Testis (tissue), 3 donors: Measurements from ENCODE around the gene RER1. TPM values are rescaled to one million over a fixed set of nuclear protein-coding genes. Genes with fewer than 3 reads are reported as not detected.

Experiments
- DNase-seq: peaks from one replicate; pipeline ENCODE4 v3.0.0-alpha.2; 2019
- H3K27ac ChIP-seq, 2 donors: fragments of 200-600 bp; sonication (generic); one replicate each; pipeline ENCODE4 v1.5.1; 2019
- H3K27me3 ChIP-seq: fragments of 200-600 bp; sonication (generic); one replicate; pipeline ENCODE4 v1.5.1; 2019
- H3K36me3 ChIP-seq: fragments of 200-600 bp; sonication (generic); one replicate; pipeline ENCODE4 v1.5.1; 2017; ENCODE audit warnings: low read depth; ENCODE audit errors: missing control alignments
- H3K4me1 ChIP-seq: fragments of 200-600 bp; sonication (generic); one replicate; pipeline ENCODE4 v1.5.1; 2019
- H3K4me3 ChIP-seq, 2 donors: fragments of 200-600 bp; sonication (generic); one replicate each; pipeline ENCODE4 v1.5.1; 2017 to 2019
- H3K9me3 ChIP-seq: fragments of 200-600 bp; sonication (generic); one replicate; pipeline ENCODE4 v1.5.1; 2017
- POLR2A ChIP-seq: fragments of 450-650 bp; IDR thresholded peaks from one replicate; pipeline ENCODE4 v1.6.1; 2017; ENCODE audit warnings: antibody characterized with exemption, mild to moderate bottlenecking, moderate library complexity
- WGBS, 2 donors: methylation state at CpG; one replicate each; pipeline ENCODE4 v1.1.5; 2018; 5-methylcytosine and 5-hydroxymethylcytosine counted together
- intact Hi-C: fragments of 100-400 bp; cut with DNase I; formaldehyde crosslinking; loops from one replicate; pipeline ENCODE4 v1.15.1; 2023; ENCODE audit warnings: low total_unique reads
- polyA plus RNA-seq: library from polyadenylated mRNA; stranded (reverse); fragments of 350-450 nt; fragmentation: Illumina TruSeq; extraction: RNeasy Lipid Tissue Mini Kit (QIAGEN cat#74804); gene quantifications from one replicate; pipeline ENCODE4 v1.2.3, GENCODE V29; 2014; ENCODE audit warnings: low read depth, low replicate concordance; ENCODE audit not compliant: insufficient read depth
- total RNA-seq, 2 donors: library from RNA; depleted of rRNA; stranded (reverse); fragments of >200 nt; gene quantifications; one replicate each; pipeline ENCODE4 v1.2.3, GENCODE V29; 2016
- TF ChIP-seq, protein P1 (sequence below), 3 experiments: fragments of 450-650 bp in 2 of 3; fragments of 200-600 bp in 1 of 3; sonication (generic) in 1 of 3; IDR thresholded peaks; one replicate each; pipeline ENCODE4 v1.5.1; 2016 to 2019; ENCODE audit warnings: antibody characterized with exemption in 3 of 3, mild to moderate bottlenecking in 2 of 3, moderate library complexity in 1 of 3

The RER1 gene
- total and polyA plus RNA-seq, 3 donors from 2014 or later: 89.9 to 262 (median 104) TPM

DNA sequence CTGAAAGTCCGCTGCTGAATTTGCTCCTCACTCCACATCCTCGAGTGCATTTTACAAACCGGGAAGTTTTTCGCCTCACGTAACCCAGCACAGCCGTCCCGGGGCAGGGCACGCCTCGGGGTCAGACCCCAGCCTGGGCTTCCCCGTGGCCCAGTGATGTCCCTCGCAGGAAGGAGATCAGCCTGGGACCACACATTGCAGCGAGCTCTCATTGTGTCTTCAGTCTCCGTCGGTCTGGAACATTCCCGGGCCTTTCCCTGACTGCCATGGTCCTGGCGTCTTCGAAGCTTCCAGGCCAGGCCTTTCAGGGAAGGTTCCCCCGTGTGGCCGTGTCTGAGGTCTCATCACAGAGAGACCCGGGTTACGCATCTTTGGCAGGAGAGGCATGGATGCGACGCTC, 43.7 kb upstream of the RER1 start:
- no peak overlapping the region for H3K4me3 ChIP-seq
- H3K27me3 ChIP-seq: no peaks in the 10 kb centered on the region
- no peak for TF ChIP-seq POLR2A
- TF ChIP-seq, protein P1, sequence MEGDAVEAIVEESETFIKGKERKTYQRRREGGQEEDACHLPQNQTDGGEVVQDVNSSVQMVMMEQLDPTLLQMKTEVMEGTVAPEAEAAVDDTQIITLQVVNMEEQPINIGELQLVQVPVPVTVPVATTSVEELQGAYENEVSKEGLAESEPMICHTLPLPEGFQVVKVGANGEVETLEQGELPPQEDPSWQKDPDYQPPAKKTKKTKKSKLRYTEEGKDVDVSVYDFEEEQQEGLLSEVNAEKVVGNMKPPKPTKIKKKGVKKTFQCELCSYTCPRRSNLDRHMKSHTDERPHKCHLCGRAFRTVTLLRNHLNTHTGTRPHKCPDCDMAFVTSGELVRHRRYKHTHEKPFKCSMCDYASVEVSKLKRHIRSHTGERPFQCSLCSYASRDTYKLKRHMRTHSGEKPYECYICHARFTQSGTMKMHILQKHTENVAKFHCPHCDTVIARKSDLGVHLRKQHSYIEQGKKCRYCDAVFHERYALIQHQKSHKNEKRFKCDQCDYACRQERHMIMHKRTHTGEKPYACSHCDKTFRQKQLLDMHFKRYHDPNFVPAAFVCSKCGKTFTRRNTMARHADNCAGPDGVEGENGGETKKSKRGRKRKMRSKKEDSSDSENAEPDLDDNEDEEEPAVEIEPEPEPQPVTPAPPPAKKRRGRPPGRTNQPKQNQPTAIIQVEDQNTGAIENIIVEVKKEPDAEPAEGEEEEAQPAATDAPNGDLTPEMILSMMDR (IDR thresholded peaks at IDR 0.05): no peak
- no peaks in the 10 kb centered on the region for H3K36me3 ChIP-seq
- WGBS, 2 donors: 90 to 94% methylated on average over 19 to 23 of the region's 23 CpGs
- no peak for DNase-seq
- intact Hi-C loops: no loop called here
- H3K9me3 ChIP-seq: no peaks in the 10 kb centered on the region
- H3K4me1 ChIP-seq: peaks cover 3% of the 10 kb centered on the region
- no peak overlapping the region for H3K27ac ChIP-seq

DNA sequence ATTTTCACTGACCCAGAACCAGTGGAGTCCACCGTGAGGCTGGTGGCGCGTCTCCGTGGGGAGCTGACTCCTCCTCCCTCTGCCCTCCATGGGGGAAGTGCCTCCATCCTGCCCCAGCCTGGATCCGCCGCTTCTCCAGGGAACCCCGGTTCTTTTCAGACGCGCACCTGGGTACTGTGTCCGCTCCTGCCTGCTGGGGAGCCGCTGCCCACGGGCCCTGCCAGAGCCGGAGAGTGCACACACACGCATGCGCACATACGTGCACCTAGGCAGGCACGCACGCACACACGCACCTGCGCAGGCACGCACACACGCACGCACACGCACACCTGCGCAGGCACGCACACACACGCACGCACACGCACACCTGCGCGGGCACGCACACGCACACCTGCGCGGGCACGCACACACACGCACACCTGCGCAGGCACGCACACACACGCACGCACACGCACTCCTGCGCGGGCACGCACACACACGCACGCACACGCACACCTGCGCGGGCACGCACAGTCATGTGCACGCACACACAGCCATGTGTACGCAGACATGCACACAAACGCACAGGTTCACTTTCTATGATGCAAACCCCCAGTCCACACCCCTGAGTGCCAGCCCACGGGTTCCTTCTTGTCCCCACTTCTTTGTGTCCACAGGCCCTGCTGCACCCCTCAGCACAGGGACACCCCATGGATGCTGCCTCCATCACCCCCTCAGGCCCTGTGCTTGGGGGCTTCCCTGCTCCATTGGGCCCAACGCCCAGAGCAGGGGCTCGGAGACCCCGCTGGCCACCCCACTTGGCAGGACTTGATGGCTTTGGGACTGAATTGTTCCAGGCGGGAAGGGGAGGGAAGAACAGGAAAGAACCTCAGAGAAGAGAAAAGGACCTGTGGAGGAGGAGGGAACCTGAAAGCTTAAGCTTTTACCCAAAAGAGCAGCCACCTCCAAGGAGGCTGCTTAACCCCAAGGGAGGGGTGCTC, 43.0 kb upstream of the RER1 start:
- Histone ChIP-seq H3K4me3 (no peak overlapping the region), H3K9me3 (no peaks in the 10 kb centered on the region), H3K36me3 (no peaks in the 10 kb centered on the region), H3K4me1 (peaks cover 8% of the 10 kb centered on the region), H3K27ac (no peak overlapping the region), H3K27me3 (no peaks in the 10 kb centered on the region)
- WGBS, 2 donors: 87 to 90% methylated on average over 42 to 59 of the region's 59 CpGs
- DNase-seq: no peak
- no peak for TF ChIP-seq POLR2A
- TF ChIP-seq, protein P1 (IDR thresholded peaks at IDR 0.05): no peak
- intact Hi-C loops: no loop called here

GRCh38 chr1:2349806-2350205, 41.8 kb upstream of the RER1 start:
- H3K27ac ChIP-seq: no peak overlapping the region
- no peaks in the 10 kb centered on the region for H3K27me3 ChIP-seq
- TF ChIP-seq, protein P1 (IDR thresholded peaks at IDR 0.05): no peak
- no peak for TF ChIP-seq POLR2A
- H3K36me3 ChIP-seq: no peaks in the 10 kb centered on the region
- intact Hi-C loops: no loop called here
- WGBS, 2 donors: 86 to 90% methylated on average over 9 of the region's 9 CpGs
- H3K9me3 ChIP-seq: no peaks in the 10 kb centered on the region
- no peak overlapping the region for H3K4me3 ChIP-seq
- DNase-seq: no peak
- peaks cover 8% of the 10 kb centered on the region for H3K4me1 ChIP-seq

- Histone ChIP-seq H3K27ac (no peak overlapping the region), H3K36me3 (no peaks in the 10 kb centered on the region), H3K4me3 (no peak overlapping the region), H3K9me3 (no peaks in the 10 kb centered on the region), H3K27me3 (no peaks in the 10 kb centered on the region), H3K4me1 (peaks cover 8% of the 10 kb centered on the region)
- intact Hi-C loops: no loop called here
- WGBS, 2 donors: 90 to 91% methylated on average over 6 to 9 of the region's 10 CpGs
- TF ChIP-seq POLR2A: no peak
- TF ChIP-seq, protein P1 (IDR thresholded peaks at IDR 0.05): no peak
- DNase-seq: no peak
Measured at GRCh38 chr1:2350501-2350900, 41.1 kb upstream of the RER1 start.
